Astrocyte of the hippocampus (primary cell): ENCODE measurements around the gene ZNF214.
"Not testable (repeated sequence)": the region's sequence is repeated elsewhere in the genome, so short reads cannot be mapped to it uniquely, and the experiment has no call there.

ENCODE experiments used
- DNase-seq: peaks from one replicate; pipeline ENCODE4 v3.0.0; 2011; ENCODE audit warnings: low read depth, low spot score

Gene ZNF214

DNA sequence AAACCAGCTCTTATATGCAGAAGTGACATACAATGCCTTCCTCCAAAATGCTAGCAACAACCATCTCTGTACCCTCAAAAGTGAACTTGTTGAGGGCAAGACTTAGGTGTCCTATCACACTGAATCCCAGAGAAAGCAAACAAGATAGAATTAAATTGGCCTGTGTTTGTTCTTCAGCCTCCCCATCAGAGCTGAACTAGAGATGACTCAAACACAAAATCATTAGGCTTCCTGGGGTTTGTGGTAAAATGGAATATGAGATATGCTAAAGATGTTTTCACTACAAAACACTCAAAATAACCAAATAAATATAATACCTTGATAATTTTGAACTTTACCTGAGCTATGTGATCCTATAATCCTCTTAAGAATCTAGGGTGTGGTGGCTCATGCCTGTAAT, 31.6 kb downstream of the ZNF214 start:
- peak; percentile 25 for DNase-seq

GRCh38 chr11:6986487-6986886, 33.7 kb downstream of the ZNF214 start:
- no peak for DNase-seq

- DNase-seq = no peak
Measured at GRCh38 chr11:6979365-6979764, 40.8 kb downstream of the ZNF214 start.

DNA sequence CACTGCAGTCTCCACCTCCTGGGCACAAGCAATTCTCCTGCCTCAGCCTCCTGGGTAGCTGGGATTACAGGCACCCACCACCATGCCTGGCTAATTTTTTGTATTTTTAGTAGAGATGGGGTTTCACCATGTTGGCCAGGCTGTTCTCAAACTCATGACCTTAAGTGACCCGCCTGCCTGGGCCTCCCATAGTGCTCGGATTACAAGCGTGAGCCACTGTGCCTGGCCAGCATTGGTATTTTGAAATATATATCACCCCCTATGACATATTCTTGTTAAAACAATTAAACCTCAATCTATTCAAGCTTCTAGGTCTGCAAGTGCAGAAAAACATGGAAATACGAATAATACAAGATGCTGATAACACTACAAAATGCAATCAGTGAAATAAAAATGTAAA, 50.3 kb downstream of the ZNF214 start:
- not testable (repeated sequence) for DNase-seq

DNA sequence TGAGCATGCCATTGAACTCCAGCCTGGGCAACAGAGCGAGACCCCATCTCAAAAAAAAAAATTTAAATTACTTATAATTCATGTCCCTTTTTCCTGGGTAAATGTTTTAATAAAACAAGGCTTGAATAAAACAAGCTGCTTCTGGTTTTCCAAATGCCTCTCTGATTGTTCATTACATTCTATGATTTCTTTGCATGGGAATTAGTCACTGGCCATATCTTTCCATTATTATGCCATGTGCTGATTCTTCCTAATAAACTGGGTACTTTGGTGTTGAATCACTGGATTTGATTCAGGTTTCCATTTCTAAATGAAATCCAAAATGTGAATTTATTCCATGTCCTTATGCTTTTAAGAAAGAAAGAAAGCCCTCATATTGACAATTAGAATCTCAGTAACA, 51.3 kb downstream of the ZNF214 start:
- DNase-seq = peak; percentile 3

- no peak for DNase-seq
Measured at GRCh38 chr11:6962673-6963072, 57.5 kb downstream of the ZNF214 start.

- no peak for DNase-seq
Measured at GRCh38 chr11:6962141-6962540, 58.0 kb downstream of the ZNF214 start.

GRCh38 chr11:6954248-6954647, 65.9 kb downstream of the ZNF214 start:
- DNase-seq = not testable (repeated sequence)
